HG03159 (cell line): ENCODE data around the gene CRABP1.

ENCODE experiments used
- ATAC-seq: cut with Tn5 transposase; IDR thresholded peaks from one replicate; pipeline ENCODE4 v1.9.1; 2021; ENCODE audit warnings: mild to moderate bottlenecking, moderate library complexity; ENCODE audit not compliant: unreplicated experiment

CRABP1 gene

DNA sequence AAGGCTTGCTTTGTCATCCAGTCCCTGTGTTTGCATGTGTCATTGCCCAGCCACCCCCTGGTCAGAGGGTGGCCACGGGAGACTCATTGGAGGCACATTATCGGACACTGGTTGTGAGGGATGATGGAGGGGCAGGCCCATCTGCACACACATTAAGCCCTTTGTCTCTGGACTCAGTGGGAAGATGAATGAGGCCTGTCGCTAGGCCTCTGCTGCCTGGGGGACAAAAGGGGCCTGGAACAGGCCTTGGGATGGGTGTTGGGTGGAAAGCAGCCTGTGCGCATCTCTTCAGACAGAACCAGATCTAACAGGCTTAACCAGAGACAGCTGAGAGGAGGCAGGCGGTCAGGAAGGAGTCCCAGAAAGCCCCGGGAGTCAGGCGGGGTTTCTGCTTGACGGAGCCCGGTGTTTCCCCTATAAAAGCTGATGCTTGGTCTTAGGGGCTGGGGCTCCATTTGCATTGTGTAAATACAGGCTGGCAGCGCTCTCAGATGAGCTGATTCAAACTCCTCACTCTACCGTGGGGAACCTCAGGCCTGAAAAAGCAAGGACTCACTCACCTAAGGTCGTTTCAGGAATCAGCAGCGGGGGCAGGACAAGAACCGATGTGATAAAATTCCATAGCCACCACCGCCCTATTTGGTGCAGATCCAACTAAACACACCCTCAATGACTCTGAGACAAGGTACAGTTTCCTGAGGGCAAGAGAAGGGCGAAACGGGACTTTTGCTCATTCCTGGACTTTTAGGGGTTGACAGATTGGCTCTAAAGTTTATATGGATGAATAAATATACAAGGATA is 23.7 kb upstream of the CRABP1 start:
- no peak for ATAC-seq

DNA sequence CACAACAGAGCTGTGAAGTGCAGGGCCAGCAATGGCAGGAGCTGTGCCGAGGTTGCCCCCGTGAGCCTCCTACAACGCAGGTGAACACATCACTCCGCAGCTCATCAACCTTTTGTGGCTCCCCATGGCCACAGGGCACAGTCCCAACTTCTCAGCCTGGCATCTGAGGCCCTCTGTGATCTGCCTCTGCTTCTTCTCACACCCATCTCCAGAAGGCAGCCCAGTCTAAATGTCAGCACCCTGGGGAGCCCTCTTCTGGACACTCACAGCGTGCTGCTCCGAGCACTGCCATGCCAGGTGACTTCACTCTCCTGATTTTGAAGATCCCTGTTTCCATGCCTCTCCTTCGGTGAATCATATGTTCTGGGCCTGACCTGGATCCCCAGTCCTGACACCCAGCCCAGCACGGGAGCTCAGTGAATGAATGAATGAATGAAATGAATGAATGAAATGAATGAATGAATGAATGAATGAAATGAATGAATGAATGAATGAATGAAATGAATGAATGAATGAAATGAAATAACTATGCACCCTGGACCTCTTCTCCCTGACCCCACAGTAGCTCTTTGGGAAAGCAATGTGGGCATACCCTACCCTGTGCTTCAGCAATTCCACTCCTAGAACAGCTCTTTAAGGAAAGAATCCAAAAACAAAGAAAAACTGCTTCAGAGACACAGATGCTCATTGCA is 22.9 kb upstream of the CRABP1 start:
- no peak for ATAC-seq

DNA sequence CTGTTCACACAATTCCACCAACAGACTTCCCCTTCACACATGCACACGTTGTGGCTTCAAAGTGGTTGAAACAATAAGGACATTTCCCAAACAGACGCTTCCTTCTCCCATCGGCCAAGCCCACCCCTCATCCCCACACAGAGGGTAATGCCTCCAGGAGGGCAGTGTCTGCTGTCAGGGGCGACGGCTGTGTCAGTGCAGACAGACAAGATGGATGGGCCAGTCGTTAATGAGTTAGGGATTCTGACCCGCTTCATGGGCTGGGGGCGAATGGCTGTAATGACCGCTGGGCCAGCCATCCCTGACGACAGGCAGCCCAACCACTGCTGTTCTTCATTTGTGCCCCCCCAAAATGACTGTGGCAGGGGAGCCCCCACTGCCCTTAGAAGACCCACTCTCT is 20.6 kb upstream of the CRABP1 start:
- no peak for ATAC-seq

DNA sequence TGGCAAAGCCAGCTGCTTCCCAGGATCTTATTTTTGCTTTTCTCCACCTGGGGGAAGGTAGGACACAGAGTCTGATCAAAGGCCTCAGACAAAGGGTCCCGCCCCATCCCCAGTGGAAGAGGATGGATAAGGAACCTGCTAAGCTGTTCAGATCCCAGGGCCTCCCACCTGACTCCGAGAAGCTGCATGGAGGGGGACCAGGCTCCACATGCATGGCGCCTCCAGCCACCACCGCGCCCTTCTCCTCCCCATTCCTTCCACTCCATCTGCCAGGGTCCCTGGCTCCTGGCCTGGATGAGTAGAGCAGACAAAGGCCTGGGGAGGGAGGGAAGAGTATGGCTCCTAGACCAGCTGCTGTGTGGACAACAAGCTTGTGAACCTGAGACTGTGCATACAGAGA is 20.0 kb upstream of the CRABP1 start:
- ATAC-seq: no peak

DNA sequence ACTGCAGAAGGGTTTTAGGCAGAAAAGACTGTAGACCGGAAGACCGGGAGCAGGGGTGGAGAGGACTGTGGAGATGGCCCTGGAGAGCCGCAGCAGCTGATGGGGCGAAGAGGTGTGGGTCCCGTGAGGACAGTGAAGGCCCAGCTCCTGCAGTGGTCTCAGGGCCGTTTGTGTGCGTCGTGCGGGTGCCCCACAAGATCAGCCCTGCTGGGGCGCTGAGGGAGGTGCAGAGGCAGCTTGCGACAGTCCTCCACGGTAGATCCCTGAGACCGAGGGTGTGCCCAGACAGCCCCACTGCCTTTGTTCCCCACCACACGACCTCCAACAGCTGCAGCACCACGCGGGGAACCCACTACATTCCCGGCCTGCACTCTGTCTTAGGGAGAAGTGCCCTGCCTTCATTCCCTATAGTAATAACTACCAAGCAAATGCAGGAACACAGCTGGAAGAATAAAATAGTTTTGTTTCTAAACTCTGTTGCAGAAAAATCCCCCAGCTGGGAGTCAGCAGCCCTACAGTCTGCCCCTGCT is 19.0 kb upstream of the CRABP1 start:
- ATAC-seq: no peak

DNA sequence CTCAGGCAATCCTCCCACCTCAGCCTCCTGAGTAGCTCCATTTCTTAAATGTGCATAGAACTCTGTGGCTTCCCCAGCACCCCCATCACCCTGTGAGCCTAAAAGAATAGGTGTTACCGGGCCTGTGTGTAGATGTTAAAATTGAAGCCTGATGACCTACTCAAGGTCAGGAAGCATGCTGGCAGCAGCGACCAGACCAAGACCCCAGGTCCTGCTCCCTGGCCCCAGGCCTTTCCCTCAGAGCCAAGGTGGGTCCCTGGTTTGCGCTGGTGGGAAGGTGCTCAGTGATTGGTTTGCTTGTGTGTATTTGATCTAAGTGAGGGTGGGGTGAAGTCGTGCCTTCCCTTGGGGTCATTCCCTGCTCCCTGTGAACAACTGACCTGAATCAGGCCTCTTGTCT is 18.4 kb upstream of the CRABP1 start:
- no peak for ATAC-seq

DNA sequence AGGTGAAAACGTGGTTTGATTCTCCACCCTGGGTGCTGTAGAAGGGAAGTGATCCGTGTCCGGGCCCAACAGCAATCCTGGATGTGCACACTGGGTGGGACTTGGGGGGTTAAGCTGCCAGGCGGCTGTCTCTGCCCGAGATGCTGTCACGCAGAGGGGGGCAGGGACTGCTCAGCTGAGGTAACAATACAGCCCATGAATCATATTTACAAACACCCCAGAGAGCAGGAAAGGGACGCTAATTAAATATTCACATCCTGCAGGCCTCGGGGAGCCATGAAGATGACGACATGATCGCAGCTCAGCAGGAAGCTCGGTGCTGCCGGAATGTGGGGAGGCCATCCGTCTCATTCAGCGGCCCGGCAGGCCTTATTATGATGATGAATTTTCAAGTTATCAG is 17.9 kb upstream of the CRABP1 start:
- ATAC-seq: no peak

DNA sequence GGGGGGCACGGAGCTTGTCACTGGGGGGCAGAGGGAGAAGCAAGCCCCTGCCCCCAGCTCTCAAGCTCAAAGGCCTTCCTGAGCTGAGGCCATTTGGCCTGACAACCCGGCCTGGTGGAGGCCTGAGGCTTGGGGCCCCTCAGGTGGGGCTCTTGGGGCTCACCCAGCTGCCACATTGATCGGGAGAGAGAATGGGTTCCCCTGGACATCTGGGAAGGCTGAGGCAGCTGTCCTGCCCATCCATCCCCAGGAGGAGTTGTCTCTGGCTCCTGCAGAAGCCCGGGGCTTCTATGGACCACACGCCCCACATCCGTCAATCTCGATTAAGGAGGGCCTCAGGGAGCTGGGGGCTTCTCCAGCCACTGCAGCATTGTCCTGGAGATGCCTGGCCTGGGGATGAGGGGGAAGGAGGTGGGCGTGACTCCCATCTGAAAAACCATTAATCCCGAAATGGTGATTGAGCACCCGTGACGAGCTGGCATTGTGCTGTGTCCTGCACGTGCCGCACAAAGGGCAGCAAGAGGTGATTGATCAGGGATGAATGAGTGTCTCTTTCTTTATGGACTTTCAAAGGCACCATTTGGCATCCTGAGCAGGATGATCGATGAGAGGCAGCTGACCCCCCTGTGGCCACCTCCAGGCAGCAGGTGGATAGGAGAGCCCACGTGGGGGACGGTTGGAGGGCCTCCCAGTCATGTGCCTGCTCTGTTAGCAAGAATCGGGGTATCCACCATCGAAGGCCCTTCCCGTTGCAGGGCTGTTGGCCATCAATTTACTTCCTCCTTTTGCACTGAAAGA is 17.2 kb upstream of the CRABP1 start:
- ATAC-seq: no peak

DNA sequence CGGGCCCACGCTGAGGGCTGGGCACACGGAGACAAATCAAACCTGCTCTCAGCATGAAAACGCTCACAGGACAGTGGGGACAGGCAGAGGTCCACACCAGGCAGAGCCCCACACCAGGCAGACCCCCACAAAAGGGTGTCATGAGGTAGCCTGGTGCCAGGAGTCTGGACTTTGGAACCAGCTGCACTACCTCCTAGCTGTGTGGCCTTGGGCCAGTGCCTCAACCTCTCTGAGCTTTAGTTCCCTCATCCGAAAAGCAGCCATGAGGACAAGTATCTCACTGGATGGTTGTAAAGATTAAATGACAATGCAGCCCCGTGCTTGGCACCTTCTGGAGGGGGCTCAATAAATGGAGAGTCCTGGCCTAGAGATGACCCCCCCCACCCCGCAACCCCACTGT is 16.5 kb upstream of the CRABP1 start:
- no peak for ATAC-seq

DNA sequence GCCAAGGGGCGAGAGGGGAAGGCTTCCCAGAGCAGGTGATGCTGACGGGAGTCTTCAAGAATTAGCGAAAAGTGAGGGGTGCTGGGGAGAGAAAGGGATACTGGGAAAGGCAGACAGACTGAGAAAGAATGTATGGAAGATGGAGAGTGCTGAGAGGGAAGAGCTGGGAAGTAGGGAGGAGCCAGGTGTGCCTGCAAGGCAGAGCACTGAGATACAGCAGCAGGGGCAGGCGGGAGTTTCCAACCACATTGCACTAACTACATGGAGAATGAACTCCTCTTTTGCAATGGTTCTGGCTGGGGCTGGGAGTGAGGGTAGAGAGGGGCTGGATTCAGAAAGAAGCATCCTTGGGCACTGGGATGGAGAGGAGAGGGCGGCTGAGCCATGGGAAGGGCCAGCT is 16.0 kb upstream of the CRABP1 start:
- no peak for ATAC-seq

DNA sequence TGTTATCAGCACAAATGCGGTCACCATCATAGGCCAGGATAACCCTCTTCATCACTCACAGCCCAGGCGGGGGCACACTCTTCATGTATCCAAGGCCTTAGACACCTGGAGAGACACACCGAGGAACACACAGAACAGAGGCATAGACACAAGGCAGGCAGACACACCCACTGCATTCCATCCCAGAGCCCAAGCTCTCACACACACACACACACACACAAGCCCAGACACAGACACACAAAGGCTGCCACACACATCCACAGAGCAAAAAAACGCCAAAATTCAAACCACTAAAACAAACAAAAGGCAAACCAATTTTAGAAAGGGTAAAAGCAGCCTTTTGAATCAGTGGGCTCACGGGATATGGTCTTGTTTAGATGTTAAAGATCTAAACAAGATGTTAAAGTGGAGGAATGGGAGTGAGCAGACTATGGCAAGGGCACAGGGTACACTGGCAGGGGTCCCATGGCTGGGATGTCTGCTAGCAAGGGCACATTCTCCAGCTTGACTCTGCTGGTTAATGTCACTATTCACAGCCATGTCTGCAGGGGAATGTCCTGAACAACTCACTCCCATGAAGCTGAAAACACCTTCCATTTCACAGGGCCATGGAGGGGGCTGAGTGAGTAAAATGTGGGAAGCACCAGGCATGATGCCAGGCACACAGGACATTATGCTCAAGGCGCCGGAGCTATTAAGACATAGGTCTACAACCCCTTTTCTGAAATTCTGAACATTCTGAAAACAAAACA is 14.9 kb upstream of the CRABP1 start:
- ATAC-seq: no peak

DNA sequence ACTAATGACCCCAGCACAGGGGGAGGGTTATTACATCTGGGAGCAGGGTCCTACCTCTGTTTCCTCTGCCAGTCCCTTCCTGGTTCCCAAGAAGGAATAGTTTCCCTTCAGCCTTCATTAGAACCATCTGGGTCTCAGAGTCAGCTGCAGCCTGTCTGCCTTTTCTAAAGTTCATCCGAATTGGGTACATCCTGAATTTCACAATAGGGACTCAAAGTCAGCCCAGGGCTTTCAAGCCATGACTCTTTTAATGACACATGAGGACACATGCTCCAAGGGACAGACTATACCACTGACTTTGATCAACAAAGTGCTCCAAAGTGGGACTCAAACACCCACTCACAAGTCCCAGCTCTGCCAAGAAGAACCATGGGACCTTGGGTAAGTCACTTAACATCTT is 12.7 kb upstream of the CRABP1 start:
- ATAC-seq: no peak

DNA sequence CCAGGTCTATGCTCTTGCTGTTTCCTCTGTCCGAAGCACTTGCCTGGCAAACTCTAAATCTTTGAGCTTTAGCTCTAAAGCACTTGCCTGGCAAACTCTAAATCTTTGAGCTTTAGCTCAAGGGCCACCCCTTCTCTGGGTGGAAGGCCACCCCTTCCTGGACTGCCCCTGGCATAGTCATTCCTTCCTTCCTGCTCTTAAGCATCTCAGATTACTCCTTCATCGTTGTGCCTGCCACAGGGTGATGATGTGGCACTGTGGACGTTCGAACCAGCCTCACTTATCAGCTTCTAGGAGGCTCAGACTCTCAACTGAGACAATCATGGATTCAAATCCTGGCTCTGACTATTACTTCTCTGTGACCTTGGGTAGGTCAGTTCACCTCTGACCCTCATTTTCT is 10.5 kb upstream of the CRABP1 start:
- ATAC-seq: no peak

DNA sequence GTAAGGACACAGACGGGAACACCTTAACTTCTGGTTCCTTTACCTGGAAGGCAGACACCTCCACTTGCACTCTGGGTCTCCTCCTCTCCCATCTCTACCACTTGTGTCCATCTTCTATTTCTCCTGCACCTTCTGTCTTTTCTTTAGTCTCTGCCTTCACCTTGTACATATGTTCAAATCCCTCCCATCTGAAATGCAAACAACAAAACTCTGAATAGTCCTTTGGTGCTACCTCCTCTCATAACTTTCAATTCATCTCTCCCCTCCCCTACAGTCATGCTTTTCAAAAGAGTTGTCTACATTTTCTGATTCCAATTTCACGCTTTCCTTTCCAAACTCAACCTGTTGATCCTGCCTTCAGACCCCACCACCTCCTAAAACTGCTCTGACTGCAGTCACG is 5.3 kb upstream of the CRABP1 start:
- no peak for ATAC-seq

DNA sequence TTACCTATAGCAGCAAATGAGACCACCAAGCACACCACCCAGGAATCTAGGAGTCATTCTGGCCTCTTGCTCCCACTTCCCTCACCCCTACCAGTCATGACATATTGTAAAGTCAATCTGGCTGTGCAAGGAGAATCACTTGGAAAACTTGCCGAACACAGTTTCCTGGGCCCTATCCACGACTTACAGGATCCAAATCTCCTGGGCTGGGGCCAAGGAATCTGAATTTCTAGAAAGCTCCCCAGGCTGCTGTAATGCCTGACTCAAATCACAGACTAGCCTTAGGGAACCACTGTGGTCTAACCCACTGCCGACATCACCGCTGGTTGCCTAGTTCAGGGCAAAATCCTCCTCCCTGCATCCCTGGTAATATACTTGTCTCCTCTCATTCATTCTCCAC is 4.2 kb upstream of the CRABP1 start:
- ATAC-seq: no peak

DNA sequence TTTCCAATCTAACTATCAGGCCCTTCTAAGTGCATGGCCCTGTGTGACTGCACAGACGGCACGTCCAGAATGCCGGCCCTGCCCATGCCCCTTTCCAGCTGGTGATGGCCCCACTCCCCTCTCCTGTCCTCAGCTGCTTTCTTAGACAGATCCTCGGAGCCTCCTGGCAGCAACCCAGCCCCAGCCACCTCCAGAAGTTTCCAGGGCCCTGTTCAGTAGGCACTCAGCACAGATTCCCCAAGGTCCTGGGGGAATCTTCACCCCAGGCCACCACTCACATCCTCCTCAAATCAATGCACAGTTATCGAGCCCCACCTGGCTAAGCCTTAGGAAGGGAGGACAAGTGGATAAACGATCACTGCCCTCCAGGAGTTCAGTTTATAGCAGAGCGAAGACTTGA is 1.4 kb upstream of the CRABP1 start:
- no peak for ATAC-seq

DNA sequence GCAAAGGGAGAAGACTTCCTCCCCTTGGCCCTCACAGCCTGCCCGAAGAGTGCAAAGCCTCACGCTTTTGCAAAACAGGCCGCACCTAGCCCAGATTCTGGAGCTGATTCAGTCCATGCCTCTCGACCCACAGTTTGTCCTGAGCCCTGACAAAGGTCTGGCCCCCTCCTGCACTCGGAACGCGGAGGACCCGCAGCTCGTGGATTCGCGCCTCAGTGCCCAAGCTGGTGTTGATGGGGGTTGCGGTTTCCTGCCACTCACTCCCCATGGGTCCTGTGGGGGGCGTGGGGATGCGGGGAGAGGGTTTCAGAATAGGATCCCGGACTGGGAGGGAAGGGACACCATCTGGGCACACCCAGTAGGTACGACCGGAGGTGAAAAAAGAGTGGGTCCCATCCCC is 594 bp upstream of the CRABP1 start:
- ATAC-seq: no peak

DNA sequence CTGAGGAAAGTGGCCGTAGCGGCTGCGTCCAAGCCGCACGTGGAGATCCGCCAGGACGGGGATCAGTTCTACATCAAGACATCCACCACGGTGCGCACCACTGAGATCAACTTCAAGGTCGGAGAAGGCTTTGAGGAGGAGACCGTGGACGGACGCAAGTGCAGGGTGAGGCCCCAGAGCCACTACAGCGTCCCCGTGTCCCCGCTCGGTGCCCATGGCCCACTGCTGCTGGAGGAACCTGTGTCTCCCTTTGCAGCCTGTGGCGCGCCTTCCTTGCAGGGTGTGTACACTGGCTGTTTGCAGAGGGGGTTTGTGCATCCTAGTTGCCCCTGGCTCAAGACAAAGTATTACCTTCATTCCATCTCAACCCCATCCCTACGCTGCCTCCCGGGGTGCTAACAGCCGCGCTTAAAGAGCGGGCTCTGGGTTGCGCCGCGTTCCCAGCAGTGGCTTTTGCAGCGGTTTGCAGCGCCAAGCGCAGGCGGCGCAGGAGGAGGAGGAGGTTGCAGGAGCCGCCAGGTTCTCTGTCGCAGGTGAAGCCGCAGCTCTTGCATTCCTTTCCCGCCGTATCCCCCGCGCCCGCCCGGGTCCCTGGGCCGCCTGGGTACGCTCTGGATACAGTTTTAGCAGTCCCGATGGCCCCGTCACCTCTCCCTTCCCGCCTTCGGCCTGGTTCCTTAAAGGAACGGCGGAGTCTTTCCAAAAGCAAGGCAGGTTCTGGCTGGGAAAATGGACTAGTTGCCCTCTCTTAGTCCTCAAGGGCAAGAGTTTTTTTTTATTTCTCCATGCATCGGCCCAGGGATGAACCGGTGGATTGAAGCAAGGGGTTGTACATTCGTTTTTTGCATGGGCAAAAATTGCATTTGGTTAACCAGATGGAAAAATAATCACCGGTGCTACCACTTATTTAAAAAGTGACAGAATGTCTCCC is 1.2 kb downstream of the CRABP1 start:
- ATAC-seq: no peak

DNA sequence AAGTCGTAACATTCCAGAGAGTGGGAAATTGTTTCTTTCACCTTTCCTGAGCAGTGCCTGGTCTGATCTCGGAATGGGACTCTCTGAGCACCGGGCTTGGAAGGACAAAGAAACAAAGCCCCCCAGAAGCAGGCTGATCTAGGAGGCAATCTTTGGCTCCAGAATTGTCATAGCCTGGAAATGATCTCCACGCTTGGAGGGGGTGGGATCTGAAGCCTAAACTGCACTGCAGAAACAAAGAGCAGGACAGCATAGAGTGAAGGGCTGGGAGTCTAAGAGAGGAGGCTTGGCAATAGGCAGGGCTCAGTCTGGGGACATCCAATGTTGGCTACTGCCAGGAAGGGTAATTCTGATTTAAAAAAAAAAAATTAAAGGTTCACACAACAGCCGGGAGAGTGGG is 1.9 kb downstream of the CRABP1 start:
- no peak for ATAC-seq
